DOHH2 (cell line): ENCODE results near the gene FAM227B.
"Not testable (repeated sequence)": the region's sequence is repeated elsewhere in the genome, so short reads cannot be mapped to it uniquely, and the experiment has no call there.

Experiments
- H3F3A ChIP-seq: fragments of 200-600 bp; sonication (generic), shearing (Covaris generic); 2 replicates; pipeline ENCODE4 v1.6.0; 2016; ENCODE audit warnings: antibody characterized with exemption, mild to moderate bottlenecking; ENCODE audit not compliant: control insufficient read depth, insufficient read depth
- H3K27ac ChIP-seq: fragments of 200-600 bp; sonication (generic); 2 replicates; pipeline ENCODE4 v1.5.1; 2014; ENCODE audit warnings: low read depth, mild to moderate bottlenecking, low read length, moderate library complexity
- H3K27me3 ChIP-seq: fragments of 200-600 bp; sonication (generic); 2 replicates; pipeline ENCODE4 v1.6.1; 2014; ENCODE audit warnings: mild to moderate bottlenecking, low read length, mixed read lengths; ENCODE audit not compliant: control insufficient read depth
- H3K36me3 ChIP-seq: fragments of 200-600 bp; sonication (generic); 2 replicates; pipeline ENCODE4 v1.6.1; 2014; ENCODE audit warnings: mild to moderate bottlenecking, low read length, moderate library complexity, mixed read lengths; ENCODE audit not compliant: control insufficient read depth
- H3K4me1 ChIP-seq: fragments of 200-600 bp; sonication (generic); 2 replicates; pipeline ENCODE4 v1.6.1; 2014; ENCODE audit warnings: mild to moderate bottlenecking, low read length, mixed read lengths; ENCODE audit not compliant: control insufficient read depth
- H3K4me2 ChIP-seq: fragments of 200-600 bp; sonication (generic); 2 replicates; pipeline ENCODE4 v1.6.0; 2014; ENCODE audit warnings: mild to moderate bottlenecking, low read length, moderate library complexity
- H3K4me3 ChIP-seq: fragments of 200-600 bp; sonication (generic); 2 replicates; pipeline ENCODE4 v1.5.1; 2014; ENCODE audit warnings: mild to moderate bottlenecking, low read length, mixed read lengths
- H3K79me2 ChIP-seq: fragments of 200-600 bp; sonication (generic); 2 replicates; pipeline ENCODE4 v1.6.1; 2014; ENCODE audit warnings: mild to moderate bottlenecking, low read length, mixed read lengths; ENCODE audit not compliant: control insufficient read depth
- H3K9me2 ChIP-seq: fragments of 200-600 bp; sonication (generic); replicated peaks from 2 replicates; pipeline ENCODE4 v1.6.1; 2014; ENCODE audit warnings: mild to moderate bottlenecking, low read length, mixed read lengths; ENCODE audit not compliant: control insufficient read depth
- H3K9me3 ChIP-seq: fragments of 200-600 bp; sonication (generic); 2 replicates; pipeline ENCODE4 v1.6.1; 2014; ENCODE audit warnings: antibody characterized with exemption, low read length, mixed read lengths; ENCODE audit not compliant: control insufficient read depth, insufficient read depth
- H4K20me1 ChIP-seq: fragments of 200-600 bp; sonication (generic); 2 replicates; pipeline ENCODE4 v1.6.0; 2014; ENCODE audit warnings: low read depth, mild to moderate bottlenecking, antibody characterized with exemption, low read length, moderate library complexity; ENCODE audit not compliant: control insufficient read depth, insufficient read depth
- CTCF ChIP-seq: fragments of 200-600 bp; sonication (generic); IDR thresholded peaks from one replicate; pipeline ENCODE4 v1.5.1; 2014; ENCODE audit warnings: antibody characterized with exemption, mild to moderate bottlenecking, low read depth, low read length; ENCODE audit not compliant: poor library complexity, severe bottlenecking
- EZH2phosphoT487 ChIP-seq: fragments of 200-600 bp; sonication (generic); IDR thresholded peaks from 2 replicates; pipeline ENCODE4 v1.6.1; 2017; ENCODE audit warnings: borderline replicate concordance, mild to moderate bottlenecking, antibody characterized with exemption, low read length, moderate library complexity, mixed read lengths

The FAM227B gene

GRCh38 chr15:49528289-49528688 lies 92.3 kb downstream of the FAM227B start:
- H3K79me2 ChIP-seq, result no peaks in the 10 kb centered on the region
- H4K20me1 ChIP-seq, result no peaks in the 10 kb centered on the region
- H3F3A ChIP-seq, result no peaks in the 10 kb centered on the region
- H3K9me3 ChIP-seq, result no peaks in the 10 kb centered on the region
- no peak overlapping the region for H3K27ac ChIP-seq
- H3K4me2 ChIP-seq, result no peak overlapping the region
- no peaks in the 10 kb centered on the region for H3K4me1 ChIP-seq
- H3K9me2 ChIP-seq, result no peaks in the 10 kb centered on the region
- H3K27me3 ChIP-seq, result no peaks in the 10 kb centered on the region
- TF ChIP-seq CTCF (no peak), EZH2phosphoT487 (no peak)
- H3K36me3 ChIP-seq, result no peaks in the 10 kb centered on the region
- H3K4me3 ChIP-seq, result no peak overlapping the region

- Histone ChIP-seq H3F3A (no peaks in the 10 kb centered on the region), H3K9me2 (no peaks in the 10 kb centered on the region), H3K27me3 (no peaks in the 10 kb centered on the region), H3K79me2 (no peaks in the 10 kb centered on the region), H3K4me2 (no peak overlapping the region), H3K36me3 (no peaks in the 10 kb centered on the region), H3K9me3 (peaks cover 3% of the 10 kb centered on the region; the same call in 1 of the 2 replicates), H3K27ac (no peak overlapping the region), H3K4me3 (no peak overlapping the region), H3K4me1 (no peaks in the 10 kb centered on the region), H4K20me1 (no peaks in the 10 kb centered on the region)
- TF ChIP-seq CTCF, result no peak
- TF ChIP-seq EZH2phosphoT487, result no peak
Observed at GRCh38 chr15:49521802-49522201, 98.8 kb downstream of the FAM227B start.

GRCh38 chr15:49512739-49513138 lies 107.9 kb downstream of the FAM227B start:
- not testable (repeated sequence) for H3K79me2 ChIP-seq, H3K4me1 ChIP-seq, H3K9me2 ChIP-seq, H3K9me3 ChIP-seq, H3K36me3 ChIP-seq, H3K27me3 ChIP-seq, H4K20me1 ChIP-seq, H3K4me3 ChIP-seq, H3F3A ChIP-seq, H3K27ac ChIP-seq, H3K4me2 ChIP-seq

GRCh38 chr15:49507261-49507660 lies 113.4 kb downstream of the FAM227B start:
- H3K27ac ChIP-seq, result no peak overlapping the region
- no peak overlapping the region for H3K4me3 ChIP-seq
- no peaks in the 10 kb centered on the region for H3K36me3 ChIP-seq
- no peaks in the 10 kb centered on the region for H4K20me1 ChIP-seq
- TF ChIP-seq CTCF, result no peak
- no peak for TF ChIP-seq EZH2phosphoT487
- H3K4me2 ChIP-seq, result no peak overlapping the region
- H3K27me3 ChIP-seq, result no peaks in the 10 kb centered on the region
- H3K4me1 ChIP-seq, result no peaks in the 10 kb centered on the region
- no peaks in the 10 kb centered on the region for H3K9me3 ChIP-seq
- H3K79me2 ChIP-seq, result no peaks in the 10 kb centered on the region
- H3F3A ChIP-seq, result no peaks in the 10 kb centered on the region
- no peaks in the 10 kb centered on the region for H3K9me2 ChIP-seq
